A673 (cell line): ENCODE results near the gene TRPV5. TPM values are rescaled to one million over a fixed set of nuclear protein-coding genes. Genes with fewer than 3 reads are reported as not detected.
A peak's percentile ranks its signal among the peaks of the same experiment; 100 is the strongest.

Experiments
- BruUV-seq: library from RNA; stranded (reverse); fragments of 400-500 nt; replicated peaks from 2 replicates; lab custom pipeline; 2021; lab: Mats Ljungman, UMichigan
- CTCF ChIA-PET: fragments of 300-600 bp; sonication (Branson Sonifier 250); formaldehyde crosslinking; loops from one replicate; lab custom pipeline; 2022; ENCODE audit warnings: antibody characterized with exemption; lab: Charles Lee
- POLR2A ChIA-PET: fragments of 300-600 bp; sonication (Branson Sonifier 250); formaldehyde crosslinking; loops from one replicate; lab custom pipeline; 2022; ENCODE audit warnings: antibody characterized with exemption; ENCODE audit not compliant: low non-redundant PET; lab: Charles Lee
- DNase-seq: peaks from one replicate; pipeline ENCODE4 v3.0.0-alpha.2; 2015; ENCODE audit warnings: low spot score
- H3K27ac ChIP-seq: fragments of 200-600 bp; sonication (generic); 2 replicates; pipeline ENCODE4 v1.5.1; 2016; ENCODE audit warnings: mixed run types, low read depth, mild to moderate bottlenecking, mixed read lengths, antibody characterized with exemption, low read length; ENCODE audit not compliant: poor library complexity, severe bottlenecking
- H3K27me3 ChIP-seq: fragments of 200-600 bp; sonication (generic); replicated peaks from 2 replicates; pipeline ENCODE4 v1.6.1; 2017; ENCODE audit warnings: mixed run types, low read depth, mild to moderate bottlenecking, mixed read lengths, antibody characterized with exemption, low read length; ENCODE audit not compliant: insufficient read depth, poor library complexity
- H3K36me3 ChIP-seq: fragments of 200-600 bp; sonication (generic); 2 replicates; pipeline ENCODE4 v1.6.1; 2016; ENCODE audit warnings: mixed run types, mild to moderate bottlenecking, mixed read lengths, antibody characterized with exemption, low read length; ENCODE audit not compliant: insufficient read depth, poor library complexity, severe bottlenecking
- H3K4me1 ChIP-seq: fragments of 200-600 bp; sonication (generic); 2 replicates; pipeline ENCODE4 v1.6.1; 2017; ENCODE audit warnings: mixed run types, mild to moderate bottlenecking, mixed read lengths, antibody characterized with exemption, low read length; ENCODE audit not compliant: insufficient read depth, poor library complexity, severe bottlenecking
- H3K4me3 ChIP-seq: fragments of 200-600 bp; sonication (generic); 2 replicates; pipeline ENCODE4 v1.5.1; 2016; ENCODE audit warnings: low read depth, mixed run types, mild to moderate bottlenecking, mixed read lengths, low read length; ENCODE audit not compliant: poor library complexity, severe bottlenecking
- H3K9me3 ChIP-seq: fragments of 200-600 bp; sonication (generic); 2 replicates; pipeline ENCODE4 v1.6.1; 2016; ENCODE audit warnings: mixed run types, low read depth, mild to moderate bottlenecking, mixed read lengths, antibody characterized with exemption, low read length; ENCODE audit not compliant: poor library complexity, severe bottlenecking
- EZH2 ChIP-seq: fragments of 200-600 bp; sonication (generic); IDR thresholded peaks from 2 replicates; pipeline ENCODE4 v1.6.1; 2017; ENCODE audit warnings: borderline replicate concordance, low read depth, mild to moderate bottlenecking, mixed read lengths, antibody characterized with exemption, low read length; ENCODE audit not compliant: poor library complexity, severe bottlenecking
- intact Hi-C: fragments of 100-400 bp; cut with micrococcal nuclease; formaldehyde crosslinking; loops from one replicate; pipeline ENCODE4 v1.10.0; 2022; ENCODE audit not compliant: unreplicated experiment
- total RNA-seq: library from RNA; stranded (reverse); gene quantifications from 2 replicates; pipeline ENCODE4 v1.2.3, GENCODE V29; 2021
- TF ChIP-seq, protein P1 (sequence below): fragments of 300-800, 200-600 bp; sonication (generic); conservative IDR thresholded peaks from 2 replicates; pipeline ENCODE4 v1.5.1; 2017; ENCODE audit warnings: low read depth, mild to moderate bottlenecking, antibody characterized with exemption, low read length, moderate library complexity, mixed read lengths

TRPV5 gene
- total RNA-seq, 1 experiment from 2014 or later = not detected

- ChIA-PET CTCF (no interaction called here), POLR2A (no interaction called here)
- TF ChIP-seq EZH2 = no peak
- TF ChIP-seq, protein P1, sequence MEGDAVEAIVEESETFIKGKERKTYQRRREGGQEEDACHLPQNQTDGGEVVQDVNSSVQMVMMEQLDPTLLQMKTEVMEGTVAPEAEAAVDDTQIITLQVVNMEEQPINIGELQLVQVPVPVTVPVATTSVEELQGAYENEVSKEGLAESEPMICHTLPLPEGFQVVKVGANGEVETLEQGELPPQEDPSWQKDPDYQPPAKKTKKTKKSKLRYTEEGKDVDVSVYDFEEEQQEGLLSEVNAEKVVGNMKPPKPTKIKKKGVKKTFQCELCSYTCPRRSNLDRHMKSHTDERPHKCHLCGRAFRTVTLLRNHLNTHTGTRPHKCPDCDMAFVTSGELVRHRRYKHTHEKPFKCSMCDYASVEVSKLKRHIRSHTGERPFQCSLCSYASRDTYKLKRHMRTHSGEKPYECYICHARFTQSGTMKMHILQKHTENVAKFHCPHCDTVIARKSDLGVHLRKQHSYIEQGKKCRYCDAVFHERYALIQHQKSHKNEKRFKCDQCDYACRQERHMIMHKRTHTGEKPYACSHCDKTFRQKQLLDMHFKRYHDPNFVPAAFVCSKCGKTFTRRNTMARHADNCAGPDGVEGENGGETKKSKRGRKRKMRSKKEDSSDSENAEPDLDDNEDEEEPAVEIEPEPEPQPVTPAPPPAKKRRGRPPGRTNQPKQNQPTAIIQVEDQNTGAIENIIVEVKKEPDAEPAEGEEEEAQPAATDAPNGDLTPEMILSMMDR = no peak
- no peaks in the 10 kb centered on the region for H3K9me3 ChIP-seq
- H3K4me3 ChIP-seq = no peak overlapping the region
- H3K36me3 ChIP-seq = no peaks in the 10 kb centered on the region
- intact Hi-C loops = no loop called here
- no peaks in the 10 kb centered on the region for H3K4me1 ChIP-seq
- H3K27ac ChIP-seq = no peak overlapping the region
- no peaks in the 10 kb centered on the region for H3K27me3 ChIP-seq
- BruUV-seq = no TSS peak
- no peak for DNase-seq
Observed at GRCh38 chr7:142927085-142927745, 6.3 kb downstream of the TRPV5 start.

DNA sequence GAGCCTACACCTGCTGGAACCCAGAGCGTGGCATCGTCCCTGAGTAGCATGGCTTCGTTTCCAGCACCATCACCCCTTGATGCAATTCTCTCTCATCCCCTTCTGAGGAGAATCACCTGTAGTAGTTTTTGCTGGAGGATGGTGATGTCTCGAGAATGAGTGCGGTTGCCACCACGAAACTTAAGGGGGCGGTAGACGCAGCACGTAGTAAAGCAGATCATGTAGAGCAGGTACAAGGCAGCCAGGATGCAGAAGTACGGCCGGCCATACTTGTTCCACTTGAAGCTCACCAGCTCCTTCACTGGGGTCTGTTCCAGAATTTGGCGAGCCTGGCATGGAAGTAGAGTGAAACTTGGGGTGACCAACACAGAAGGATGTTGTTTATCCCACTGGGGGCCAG, 8.1 kb downstream of the TRPV5 start:
- intact Hi-C loops = no loop called here
- TF ChIP-seq, protein P1 = 0 out of 2 replicates have a peak, but pooled peaks have one; percentile 31
- no peak for TF ChIP-seq EZH2
- no TSS peak for BruUV-seq
- ChIA-PET POLR2A (no interaction called here), CTCF (no interaction called here)
- no peaks in the 10 kb centered on the region for H3K27me3 ChIP-seq
- no peak overlapping the region for H3K27ac ChIP-seq
- H3K9me3 ChIP-seq = no peaks in the 10 kb centered on the region
- H3K4me3 ChIP-seq = no peak overlapping the region
- no peaks in the 10 kb centered on the region for H3K4me1 ChIP-seq
- H3K36me3 ChIP-seq = no peaks in the 10 kb centered on the region
- DNase-seq = no peak

GRCh38 chr7:142923391-142923790, 10.2 kb downstream of the TRPV5 start:
- ChIA-PET CTCF (no interaction called here), POLR2A (no interaction called here)
- intact Hi-C loops = loop anchor here (5.0 kb wide), 1 partner anchor 51 kb away; no protein-coding TSS in a partner anchor

More at GRCh38 chr7:142923391-142923790, 10.2 kb downstream of the TRPV5 start:
- no TSS peak for BruUV-seq
- H3K27me3 ChIP-seq = peaks cover 4% of the 10 kb centered on the region
- H3K4me1 ChIP-seq = no peaks in the 10 kb centered on the region
- DNase-seq = no peak
- no peaks in the 10 kb centered on the region for H3K36me3 ChIP-seq
- H3K27ac ChIP-seq = no peak overlapping the region
- TF ChIP-seq EZH2 = no peak
- TF ChIP-seq, protein P1 = no peak
- H3K4me3 ChIP-seq = no peak overlapping the region
- no peaks in the 10 kb centered on the region for H3K9me3 ChIP-seq
